A549 (cell line): Measurements from ENCODE around the gene FCER1G. TPM values are rescaled to one million over a fixed set of nuclear protein-coding genes. Genes with fewer than 3 reads are reported as not detected.
A peak's percentile ranks its signal among the peaks of the same experiment; 100 is the strongest.

Experiments
- ATAC-seq, 2 experiments: fragments of 200-7000 bp in 1 of 2; fragments of >200 bp in 1 of 2; cut with Nextera tagmentation in 1 of 2; cut with Tn5 transposase in 1 of 2; 3 replicates each; pipeline versions ENCODE4 v1.8.0 to v1.9.1; 2018 to 2020; ENCODE audit warnings: mild to moderate bottlenecking in 1 of 2, moderate library complexity in 1 of 2
- CTCF ChIA-PET: fragments of 300-600 bp; sonication (Branson Sonifier 250); formaldehyde crosslinking; extraction: SDS; loops from one replicate; lab custom pipeline; 2021; ENCODE audit warnings: antibody characterized with exemption, inconsistent platforms; lab: Yijun Ruan, JAX
- POLR2A ChIA-PET: fragments of 350-600 bp; formaldehyde crosslinking; extraction: SDS; loops from one replicate; lab custom pipeline; 2021; ENCODE audit warnings: antibody characterized with exemption, inconsistent platforms; lab: Yijun Ruan, JAX
- DNase-seq, 2 experiments: peaks; one replicate each; pipeline versions ENCODE4 v3.0.0 to v3.0.0-alpha.2; 2011 to 2016; ENCODE audit warnings: low read depth in 1 of 2, low spot score in 1 of 2
- FAIRE-seq: peaks from 2 replicates; lab custom pipeline; 2011; peaks lifted over from hg19 to GRCh38; lab: Jason Lieb, UNC
- H3K27ac ChIP-seq, 2 experiments: fragments of >200 bp; sonication (Bioruptor Twin); formaldehyde crosslinking; 3 replicates each; pipeline ENCODE4 v1.5.1; 2016 to 2017
- H3K4me1 ChIP-seq: fragments of >200 bp; sonication (Bioruptor Twin); formaldehyde crosslinking; 3 replicates; pipeline ENCODE4 v1.6.1; 2016
- H3K4me2 ChIP-seq: fragments of >200 bp; sonication (Bioruptor Twin); formaldehyde crosslinking; 3 replicates; pipeline ENCODE4 v1.6.1; 2016
- H3K4me3 ChIP-seq: fragments of >200 bp; sonication (Bioruptor Twin); formaldehyde crosslinking; 3 replicates; pipeline ENCODE4 v1.5.1; 2016
- H3K9me3 ChIP-seq: fragments of >200 bp; sonication (Bioruptor Twin); formaldehyde crosslinking; 3 replicates; pipeline ENCODE4 v1.6.1; 2016
- ATOH8 ChIP-seq: fragments of 250-450 bp; sonication (Bioruptor Pico); IDR thresholded peaks from 2 replicates; pipeline ENCODE4 v1.5.0; 2020; ENCODE audit warnings: low read depth, mild to moderate bottlenecking, moderate library complexity
- CHD2 ChIP-seq: fragments of 150-350 bp; IDR thresholded peaks from 2 replicates; pipeline ENCODE4 v1.6.1; 2014; ENCODE audit warnings: low read length; ENCODE audit not compliant: partially characterized antibody
- EP300 ChIP-seq, 2 experiments: fragments of >200 bp; sonication (Bioruptor Twin); formaldehyde crosslinking; IDR thresholded peaks; 2 replicates in 1 of 2; 3 replicates in 1 of 2; pipeline ENCODE4 v1.6.1; 2016 to 2017
- FOSL2 ChIP-seq, 2 experiments: fragments of 450-650 bp in 1 of 2; fragments of >200 bp in 1 of 2; sonication (Bioruptor Twin) in 1 of 2; formaldehyde crosslinking; IDR thresholded peaks; 2 replicates each; pipeline versions ENCODE4 v1.5.0 to v1.6.1; 2016 to 2020; ENCODE audit warnings: mild to moderate bottlenecking in 1 of 2, moderate library complexity in 1 of 2
- HDAC2 ChIP-seq: fragments of 200-600 bp; sonication (generic); IDR thresholded peaks from 2 replicates; pipeline ENCODE4 v1.6.1; 2016
- HOXB5 ChIP-seq: fragments of 250-450 bp; sonication (Bioruptor Pico); IDR thresholded peaks from 2 replicates; pipeline ENCODE4 v1.5.0; 2020; ENCODE audit warnings: mild to moderate bottlenecking, moderate library complexity
- JUN ChIP-seq, 2 experiments: fragments of >200 bp; sonication (Bioruptor Twin); formaldehyde crosslinking; IDR thresholded peaks; 2 replicates in 1 of 2; 3 replicates in 1 of 2; pipeline ENCODE4 v1.6.1; 2016 to 2017
- KDM5A ChIP-seq: fragments of 200-600 bp; sonication (generic); IDR thresholded peaks from 2 replicates; pipeline ENCODE4 v1.6.1; 2016; ENCODE audit warnings: antibody characterized with exemption, mild to moderate bottlenecking
- MAX ChIP-seq: IDR thresholded peaks from 2 replicates; pipeline ENCODE4 v1.6.1; 2012
- MAZ ChIP-seq: fragments of 150-350 bp; IDR thresholded peaks from 2 replicates; pipeline ENCODE4 v1.6.1; 2014; ENCODE audit warnings: antibody characterized with exemption, low read depth, low read length, borderline replicate concordance
- MYC ChIP-seq: IDR thresholded peaks from 2 replicates; pipeline ENCODE4 v1.6.1; 2012; ENCODE audit warnings: mild to moderate bottlenecking, inconsistent platforms, low read length, improper control_type of control experiment, borderline replicate concordance
- NPAS2 ChIP-seq: fragments of 250-450 bp; sonication (Bioruptor Pico); IDR thresholded peaks from 2 replicates; pipeline ENCODE4 v1.8.0; 2022; ENCODE audit warnings: mild to moderate bottlenecking, moderate library complexity, borderline replicate concordance
- NR3C1 ChIP-seq: fragments of >200 bp; sonication (Bioruptor Twin); formaldehyde crosslinking; IDR thresholded peaks from 3 replicates; pipeline ENCODE4 v1.6.1; 2017
- PHF8 ChIP-seq: fragments of 200-600 bp; sonication (generic); IDR thresholded peaks from 2 replicates; pipeline ENCODE4 v1.6.1; 2016; ENCODE audit warnings: low read depth, mild to moderate bottlenecking, antibody characterized with exemption, moderate library complexity, borderline replicate concordance
- POLR2A ChIP-seq: IDR thresholded peaks from 2 replicates; pipeline ENCODE4 v1.6.1; 2012; ENCODE audit warnings: mild to moderate bottlenecking, low read length
- POLR2AphosphoS2 ChIP-seq: conservative IDR thresholded peaks from 2 replicates; pipeline ENCODE4 v1.6.1; 2012; ENCODE audit warnings: low read length, improper control_type of control experiment, inconsistent platforms
- RCOR1 ChIP-seq: fragments of 150-350 bp; IDR thresholded peaks from 2 replicates; pipeline ENCODE4 v1.6.1; 2014; ENCODE audit warnings: antibody characterized with exemption, low read length, low read depth
- RNF2 ChIP-seq: fragments of 200-600 bp; sonication (generic); IDR thresholded peaks from 2 replicates; pipeline ENCODE4 v1.6.1; 2016; ENCODE audit warnings: low read depth, mild to moderate bottlenecking, antibody characterized with exemption, moderate library complexity, borderline replicate concordance
- SREBF2 ChIP-seq: fragments of 450-650 bp; IDR thresholded peaks from 2 replicates; pipeline ENCODE4 v1.6.1; 2014; ENCODE audit warnings: mild to moderate bottlenecking, moderate library complexity
- TP53 ChIP-seq: fragments of 250-450 bp; sonication (Bioruptor Pico); IDR thresholded peaks from 2 replicates; pipeline ENCODE4 v1.5.0; 2021; ENCODE audit warnings: mild to moderate bottlenecking, moderate library complexity
- WGBS: methylation state at CpG from one replicate; pipeline ENCODE4 v1.1.6; 2017; ENCODE audit errors: missing lambda C conversion rate; 5-methylcytosine and 5-hydroxymethylcytosine counted together
- polyA plus RNA-seq, 4 experiments: library from polyadenylated mRNA; depleted of rRNA in 3 of 4; stranded (reverse); fragments of >200 nt; fragmentation: RNase III in 1 of 4; extraction: RNeasy Plus Mini Kit Qiagen cat#74134 plus additional on column Dnase treatment in 1 of 4; gene quantifications; 2 replicates in 3 of 4; 3 replicates in 1 of 4; pipeline ENCODE4 v1.2.3, GENCODE V29; 2011 to 2017
- TF ChIP-seq, protein P1 (sequence below): IDR thresholded peaks from 2 replicates; pipeline ENCODE4 v1.6.1; 2012
- TF ChIP-seq, protein P2 (sequence below): fragments of >200 bp; sonication (Bioruptor Twin); formaldehyde crosslinking; IDR thresholded peaks from 3 replicates; pipeline ENCODE4 v1.6.1; 2016
- TF ChIP-seq, protein P3 (sequence below): fragments of >200 bp; sonication (Bioruptor Twin); formaldehyde crosslinking; IDR thresholded peaks from 3 replicates; pipeline ENCODE4 v1.5.1; 2016
- TF ChIP-seq, protein P4 (sequence below): fragments of >200 bp; sonication (Bioruptor Twin); formaldehyde crosslinking; IDR thresholded peaks from 2 replicates; pipeline ENCODE4 v1.6.1; 2016
- TF ChIP-seq, protein P5 (sequence below): fragments of 250-450 bp; sonication (Bioruptor Pico); IDR thresholded peaks from 2 replicates; pipeline ENCODE4 v1.5.0; 2021; ENCODE audit warnings: mild to moderate bottlenecking, moderate library complexity, borderline replicate concordance
- TF ChIP-seq, protein P6 (sequence below): IDR thresholded peaks from 2 replicates; pipeline ENCODE4 v1.6.1; 2012; ENCODE audit warnings: low read depth, borderline replicate concordance

Gene FCER1G
- polyA plus RNA-seq, 2 of the 4 experiments (the other 2 are of a cell fraction) = 0.40 TPM; not detected in 1

GRCh38 chr1:161201836-161202712, 13.0 kb upstream of the FCER1G start, which contains the start of gene NDUFS2:
Gene NDUFS2, plus strand, starts transcription at chr1:161202367. Its CDS starts 19 bp downstream, at chr1:161202386.
- CTCF ChIA-PET = interaction anchor here (0.6 to 18.8 kb wide), 10 partner anchors 9 to 182 kb away, joined by 3 to 319 read pairs (median 5); partner anchors contain the start of genes APOA2, FCER1G, PPOX and TOMM40L
- FAIRE-seq = peak; percentile 61
- POLR2A ChIA-PET = interaction anchor here (0.5 to 1.8 kb wide), 17 partner anchors 8 to 187 kb away, joined by 3 to 23 read pairs (median 4); partner anchors contain the start of genes PPOX, SDHC, TOMM40L and UFC1
- H3K4me1 ChIP-seq = peaks cover 29% of the 10 kb centered on the region
- TF ChIP-seq, protein P1, sequence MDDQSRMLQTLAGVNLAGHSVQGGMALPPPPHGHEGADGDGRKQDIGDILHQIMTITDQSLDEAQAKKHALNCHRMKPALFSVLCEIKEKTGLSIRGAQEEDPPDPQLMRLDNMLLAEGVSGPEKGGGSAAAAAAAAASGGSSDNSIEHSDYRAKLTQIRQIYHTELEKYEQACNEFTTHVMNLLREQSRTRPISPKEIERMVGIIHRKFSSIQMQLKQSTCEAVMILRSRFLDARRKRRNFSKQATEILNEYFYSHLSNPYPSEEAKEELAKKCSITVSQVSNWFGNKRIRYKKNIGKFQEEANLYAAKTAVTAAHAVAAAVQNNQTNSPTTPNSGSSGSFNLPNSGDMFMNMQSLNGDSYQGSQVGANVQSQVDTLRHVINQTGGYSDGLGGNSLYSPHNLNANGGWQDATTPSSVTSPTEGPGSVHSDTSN = 0 out of 2 replicates have a peak, but pooled peaks have one; percentile 20
- peak; percentile 60 to 89; a peak in 4 of 5 replicates for TF ChIP-seq JUN (IDR thresholded peaks at IDR 0.05)
- TF ChIP-seq FOSL2 (IDR thresholded peaks at IDR 0.05) = no peak
- no peak for TF ChIP-seq FOSL2 (CRISPR knock-in tag; IDR thresholded peaks at IDR 0.05)
- TF ChIP-seq, protein P2, sequence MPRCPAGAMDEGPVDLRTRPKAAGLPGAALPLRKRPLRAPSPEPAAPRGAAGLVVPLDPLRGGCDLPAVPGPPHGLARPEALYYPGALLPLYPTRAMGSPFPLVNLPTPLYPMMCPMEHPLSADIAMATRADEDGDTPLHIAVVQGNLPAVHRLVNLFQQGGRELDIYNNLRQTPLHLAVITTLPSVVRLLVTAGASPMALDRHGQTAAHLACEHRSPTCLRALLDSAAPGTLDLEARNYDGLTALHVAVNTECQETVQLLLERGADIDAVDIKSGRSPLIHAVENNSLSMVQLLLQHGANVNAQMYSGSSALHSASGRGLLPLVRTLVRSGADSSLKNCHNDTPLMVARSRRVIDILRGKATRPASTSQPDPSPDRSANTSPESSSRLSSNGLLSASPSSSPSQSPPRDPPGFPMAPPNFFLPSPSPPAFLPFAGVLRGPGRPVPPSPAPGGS = peak; percentile 52; the same call in 1 of the 3 replicates
- TF ChIP-seq HDAC2 = no peak
- TF ChIP-seq, protein P3, sequence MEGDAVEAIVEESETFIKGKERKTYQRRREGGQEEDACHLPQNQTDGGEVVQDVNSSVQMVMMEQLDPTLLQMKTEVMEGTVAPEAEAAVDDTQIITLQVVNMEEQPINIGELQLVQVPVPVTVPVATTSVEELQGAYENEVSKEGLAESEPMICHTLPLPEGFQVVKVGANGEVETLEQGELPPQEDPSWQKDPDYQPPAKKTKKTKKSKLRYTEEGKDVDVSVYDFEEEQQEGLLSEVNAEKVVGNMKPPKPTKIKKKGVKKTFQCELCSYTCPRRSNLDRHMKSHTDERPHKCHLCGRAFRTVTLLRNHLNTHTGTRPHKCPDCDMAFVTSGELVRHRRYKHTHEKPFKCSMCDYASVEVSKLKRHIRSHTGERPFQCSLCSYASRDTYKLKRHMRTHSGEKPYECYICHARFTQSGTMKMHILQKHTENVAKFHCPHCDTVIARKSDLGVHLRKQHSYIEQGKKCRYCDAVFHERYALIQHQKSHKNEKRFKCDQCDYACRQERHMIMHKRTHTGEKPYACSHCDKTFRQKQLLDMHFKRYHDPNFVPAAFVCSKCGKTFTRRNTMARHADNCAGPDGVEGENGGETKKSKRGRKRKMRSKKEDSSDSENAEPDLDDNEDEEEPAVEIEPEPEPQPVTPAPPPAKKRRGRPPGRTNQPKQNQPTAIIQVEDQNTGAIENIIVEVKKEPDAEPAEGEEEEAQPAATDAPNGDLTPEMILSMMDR = peak; percentile 34
- TF ChIP-seq, protein P4, sequence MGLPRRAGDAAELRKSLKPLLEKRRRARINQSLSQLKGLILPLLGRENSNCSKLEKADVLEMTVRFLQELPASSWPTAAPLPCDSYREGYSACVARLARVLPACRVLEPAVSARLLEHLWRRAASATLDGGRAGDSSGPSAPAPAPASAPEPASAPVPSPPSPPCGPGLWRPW = no peak
- TF ChIP-seq EP300 (IDR thresholded peaks at IDR 0.05) = no peak
- TF ChIP-seq MAX = peak; percentile 64
- no peak for TF ChIP-seq ATOH8
- no peak for TF ChIP-seq CHD2
- TF ChIP-seq SREBF2 = no peak
- no peak for TF ChIP-seq RNF2
- TF ChIP-seq, protein P5, sequence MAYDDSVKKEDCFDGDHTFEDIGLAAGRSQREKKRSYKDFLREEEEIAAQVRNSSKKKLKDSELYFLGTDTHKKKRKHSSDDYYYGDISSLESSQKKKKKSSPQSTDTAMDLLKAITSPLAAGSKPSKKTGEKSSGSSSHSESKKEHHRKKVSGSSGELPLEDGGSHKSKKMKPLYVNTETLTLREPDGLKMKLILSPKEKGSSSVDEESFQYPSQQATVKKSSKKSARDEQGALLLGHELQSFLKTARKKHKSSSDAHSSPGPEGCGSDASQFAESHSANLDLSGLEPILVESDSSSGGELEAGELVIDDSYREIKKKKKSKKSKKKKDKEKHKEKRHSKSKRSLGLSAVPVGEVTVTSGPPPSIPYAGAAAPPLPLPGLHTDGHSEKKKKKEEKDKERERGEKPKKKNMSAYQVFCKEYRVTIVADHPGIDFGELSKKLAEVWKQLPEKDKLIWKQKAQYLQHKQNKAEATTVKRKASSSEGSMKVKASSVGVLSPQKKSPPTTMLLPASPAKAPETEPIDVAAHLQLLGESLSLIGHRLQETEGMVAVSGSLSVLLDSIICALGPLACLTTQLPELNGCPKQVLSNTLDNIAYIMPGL (CRISPR knock-in tag) = peak; percentile 33; the same call in 1 of the 2 replicates
- peak; percentile 84 for TF ChIP-seq POLR2A
- no peak for TF ChIP-seq NR3C1
- TF ChIP-seq KDM5A = peak; percentile 83
- TF ChIP-seq PHF8 = peak; percentile 84; the same call in 1 of the 2 replicates
- TF ChIP-seq MAZ = no peak
- TF ChIP-seq RCOR1 = no peak
- TF ChIP-seq TP53 (CRISPR knock-in tag) = no peak
- 0 out of 2 replicates have a peak, but pooled peaks have one; percentile 29 for TF ChIP-seq MYC
- TF ChIP-seq NPAS2 (CRISPR knock-in tag) = no peak
- no peak for TF ChIP-seq POLR2AphosphoS2
- TF ChIP-seq, protein P6, sequence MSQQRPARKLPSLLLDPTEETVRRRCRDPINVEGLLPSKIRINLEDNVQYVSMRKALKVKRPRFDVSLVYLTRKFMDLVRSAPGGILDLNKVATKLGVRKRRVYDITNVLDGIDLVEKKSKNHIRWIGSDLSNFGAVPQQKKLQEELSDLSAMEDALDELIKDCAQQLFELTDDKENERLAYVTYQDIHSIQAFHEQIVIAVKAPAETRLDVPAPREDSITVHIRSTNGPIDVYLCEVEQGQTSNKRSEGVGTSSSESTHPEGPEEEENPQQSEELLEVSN = peak; percentile 44; the same call in 1 of the 2 replicates
- TF ChIP-seq HOXB5 (CRISPR knock-in tag) = 0 out of 2 replicates have a peak, but pooled peaks have one; percentile 9
- 5% methylated on average over 46 of the region's 53 CpGs for whole genome bisulfite sequencing
- peak; percentile 94 to 99 for DNase-seq
- H3K27ac ChIP-seq = peak within 1 kb of the TSS; percentile 93
- H3K4me3 ChIP-seq = peak within 1 kb of the TSS; percentile 84
- H3K4me2 ChIP-seq = peak within 1 kb of the TSS; percentile 90
- no peaks in the 10 kb centered on the region for H3K9me3 ChIP-seq
- ATAC-seq = peak; percentile 95 to 98
